Adipose tissue (tissue), 3 donors: ENCODE measurements around the gene INPP5D. TPM values are rescaled to one million over a fixed set of nuclear protein-coding genes. Genes with fewer than 3 reads are reported as not detected.
"Not testable (repeated sequence)": the region's sequence is repeated elsewhere in the genome, so short reads cannot be mapped to it uniquely, and the experiment has no call there.

Source experiments
- H3K27ac ChIP-seq: one replicate; pipeline ENCODE4 v1.5.1; 2013; ENCODE audit warnings: low read depth, low read length
- WGBS, 3 donors: extraction: QIAGEN DNeasy Blood & Tissue Kit; methylation state at CpG; one replicate each; pipeline ENCODE4 v1.1.7; 2013; 5-methylcytosine and 5-hydroxymethylcytosine counted together
- polyA plus RNA-seq, 3 donors: library from polyadenylated mRNA; stranded (reverse); fragments of 200-250 nt; gene quantifications; one replicate each; pipeline ENCODE4 v1.2.3, GENCODE V29; 2013
- donor health status: healthy with polysubstance abuse.
- donor health status: Bipolar disorder and iron deficiency.
- donor health status: healthy.

Gene INPP5D
- polyA plus RNA-seq, 3 donors, result 2.8 to 15.2 (median 8.1) TPM

GRCh38 chr2:233168919-233169318 is 108.8 kb downstream of the INPP5D start:
- WGBS, 3 donors, result 63 to 90% (median 90%) methylated on average over 7 to 11 of the region's 11 CpGs

GRCh38 chr2:233171344-233171743 is 111.2 kb downstream of the INPP5D start:
- no peak overlapping the region for H3K27ac ChIP-seq
- WGBS, 3 donors, result 93 to 98% (median 98%) methylated on average over 2 of the region's 2 CpGs

More at GRCh38 chr2:233168919-233169318, 108.8 kb downstream of the INPP5D start:
- H3K27ac ChIP-seq, result no peak overlapping the region

- H3K27ac ChIP-seq, result no peak overlapping the region
- 97% methylated on average over 7 of the region's 7 CpGs for WGBS, 3 donors
Observed at GRCh38 chr2:233173115-233173514, 113.0 kb downstream of the INPP5D start.

- H3K27ac ChIP-seq, result no peak overlapping the region
- WGBS, 3 donors, result 70 to 85% (median 78%) methylated on average over 7 of the region's 7 CpGs
Observed at GRCh38 chr2:233174137-233174536, 114.0 kb downstream of the INPP5D start.

- no peak overlapping the region for H3K27ac ChIP-seq
- 69 to 82% (median 82%) methylated on average over 14 of the region's 14 CpGs for WGBS, 3 donors
Observed at GRCh38 chr2:233178994-233179847, 119.1 kb downstream of the INPP5D start.

GRCh38 chr2:233179848-233180366 is 119.8 kb downstream of the INPP5D start:
- WGBS, 3 donors, result 91 to 94% (median 92%) methylated on average over 5 of the region's 5 CpGs
- no peak overlapping the region for H3K27ac ChIP-seq

GRCh38 chr2:233183869-233184418 is 123.8 kb downstream of the INPP5D start:
- H3K27ac ChIP-seq, result no peak overlapping the region
- 58 to 91% (median 86%) methylated on average over 9 of the region's 9 CpGs for WGBS, 3 donors

GRCh38 chr2:233184669-233185068 is 124.5 kb downstream of the INPP5D start:
- no peak overlapping the region for H3K27ac ChIP-seq

GRCh38 chr2:233185330-233185729 is 125.2 kb downstream of the INPP5D start:
- no peak overlapping the region for H3K27ac ChIP-seq
- WGBS, 3 donors, result 72 to 89% (median 80%) methylated on average over 7 of the region's 7 CpGs

More at GRCh38 chr2:233184669-233185068, 124.5 kb downstream of the INPP5D start:
- 77 to 88% (median 83%) methylated on average over 8 of the region's 8 CpGs for WGBS, 3 donors

GRCh38 chr2:233185963-233186362 is 125.8 kb downstream of the INPP5D start:
- WGBS, 3 donors, result 79 to 94% (median 84%) methylated on average over 8 of the region's 8 CpGs
- no peak overlapping the region for H3K27ac ChIP-seq

- 93 to 95% (median 93%) methylated on average over 5 of the region's 5 CpGs for WGBS, 3 donors
- no peak overlapping the region for H3K27ac ChIP-seq
Observed at GRCh38 chr2:233186851-233187250, 126.7 kb downstream of the INPP5D start.

GRCh38 chr2:233189025-233189424 is 128.9 kb downstream of the INPP5D start:
- 83 to 84% (median 84%) methylated on average over 8 of the region's 8 CpGs for WGBS, 3 donors
- H3K27ac ChIP-seq, result no peak overlapping the region

- not testable (repeated sequence) for H3K27ac ChIP-seq
- 65 to 86% (median 81%) methylated on average over 2 of the region's 2 CpGs for WGBS, 3 donors
Observed at GRCh38 chr2:233191016-233191415, 130.9 kb downstream of the INPP5D start.

- no peak overlapping the region for H3K27ac ChIP-seq
- WGBS, 3 donors, result 64 to 83% (median 81%) methylated on average over 11 of the region's 11 CpGs
Observed at GRCh38 chr2:233193738-233194137, 133.6 kb downstream of the INPP5D start.

- no peak overlapping the region for H3K27ac ChIP-seq
- WGBS, 3 donors, result 94 to 99% (median 98%) methylated on average over 5 of the region's 5 CpGs
Observed at GRCh38 chr2:233195027-233195426, 134.9 kb downstream of the INPP5D start.

GRCh38 chr2:233197022-233197421 is 136.9 kb downstream of the INPP5D start:
- WGBS, 3 donors, result 80 to 90% (median 89%) methylated on average over 6 of the region's 6 CpGs
- H3K27ac ChIP-seq, result no peak overlapping the region

GRCh38 chr2:233198026-233198425 is 137.9 kb downstream of the INPP5D start:
- 72 to 88% (median 87%) methylated on average over 12 of the region's 12 CpGs for WGBS, 3 donors
- no peak overlapping the region for H3K27ac ChIP-seq

- WGBS, 3 donors, result 81 to 83% (median 83%) methylated on average over 10 of the region's 10 CpGs
- no peak overlapping the region for H3K27ac ChIP-seq
Observed at GRCh38 chr2:233199870-233200269, 139.7 kb downstream of the INPP5D start.

GRCh38 chr2:233200790-233201189 is 140.6 kb downstream of the INPP5D start:
- H3K27ac ChIP-seq, result not testable (repeated sequence)
- 93 to 98% (median 94%) methylated on average over 5 of the region's 5 CpGs for WGBS, 3 donors
